ENCODE measurements around the gene INVS. TPM values are rescaled to one million over a fixed set of nuclear protein-coding genes. Genes with fewer than 3 reads are reported as not detected.
"Not testable (repeated sequence)": the region's sequence is repeated elsewhere in the genome, so short reads cannot be mapped to it uniquely, and the experiment has no call there.

INVS gene
- total RNA-seq, 4 donors from 2014 or later = 8.2 to 59.2 (median 26.0) TPM

DNA sequence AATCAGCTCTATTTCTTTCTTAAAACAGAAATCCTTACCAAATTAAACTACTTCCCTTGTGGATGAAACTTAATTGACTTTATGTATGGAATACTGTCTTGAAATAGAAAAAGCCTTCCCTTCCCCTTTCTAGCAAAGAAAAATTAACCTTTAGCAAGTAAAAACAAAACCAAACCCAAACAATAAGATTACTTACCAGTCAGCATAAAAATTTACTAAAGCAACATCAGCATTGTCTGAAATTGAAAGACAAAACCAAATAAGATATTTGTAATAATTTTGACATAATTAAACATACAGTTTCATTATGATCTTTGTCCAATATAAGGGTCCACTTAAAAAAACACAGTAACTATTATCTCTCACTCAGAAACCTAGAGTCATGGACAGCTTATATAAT is 41.4 kb upstream of the INVS start:
- H3K4me3 ChIP-seq = no peak overlapping the region
- no peaks in the 10 kb centered on the region for H3K36me3 ChIP-seq
- intact Hi-C loops (cut with DNase I; ENCODE audit: low total_unique reads) = no loop called here
- no peaks in the 10 kb centered on the region for H3K4me1 ChIP-seq
- H3K9me3 ChIP-seq = no peaks in the 10 kb centered on the region
- H3K27ac ChIP-seq = no peak overlapping the region
- DNase-seq = no peak
- H3K27me3 ChIP-seq = no peaks in the 10 kb centered on the region
- TF ChIP-seq POLR2A (IDR thresholded peaks at IDR 0.05) (no peak), CTCF (IDR thresholded peaks at IDR 0.05) (no peak)

GRCh38 chr9:100058699-100059579 is 40.1 kb upstream of the INVS start:
- H3K27me3 ChIP-seq = no peaks in the 10 kb centered on the region
- no peak for DNase-seq
- intact Hi-C loops (cut with DNase I; ENCODE audit: low total_unique reads) = no loop called here
- H3K4me3 ChIP-seq = no peak overlapping the region
- no peaks in the 10 kb centered on the region for H3K4me1 ChIP-seq
- no peaks in the 10 kb centered on the region for H3K36me3 ChIP-seq
- H3K9me3 ChIP-seq = no peaks in the 10 kb centered on the region
- H3K27ac ChIP-seq = no peak overlapping the region
- TF ChIP-seq POLR2A (IDR thresholded peaks at IDR 0.05) (no peak), CTCF (IDR thresholded peaks at IDR 0.05) (no peak)

GRCh38 chr9:100062683-100063082 is 36.4 kb upstream of the INVS start:
- H3K4me3 ChIP-seq; intact Hi-C loops (cut with DNase I; ENCODE audit: low total_unique reads); DNase-seq; H3K4me1 ChIP-seq; H3K27me3 ChIP-seq; H3K36me3 ChIP-seq; H3K9me3 ChIP-seq; H3K27ac ChIP-seq: not testable (repeated sequence)

GRCh38 chr9:100063185-100063584 is 35.9 kb upstream of the INVS start:
- Histone ChIP-seq H3K27ac (no peak overlapping the region), H3K4me1 (no peaks in the 10 kb centered on the region), H3K27me3 (no peaks in the 10 kb centered on the region), H3K36me3 (no peaks in the 10 kb centered on the region), H3K9me3 (no peaks in the 10 kb centered on the region), H3K4me3 (no peak overlapping the region)
- no peak for TF ChIP-seq CTCF (IDR thresholded peaks at IDR 0.05)
- TF ChIP-seq POLR2A (IDR thresholded peaks at IDR 0.05) = no peak
- DNase-seq = no peak
- intact Hi-C loops (cut with DNase I; ENCODE audit: low total_unique reads) = no loop called here

- Histone ChIP-seq H3K27ac (no peak overlapping the region), H3K9me3 (no peaks in the 10 kb centered on the region), H3K4me3 (no peak overlapping the region), H3K4me1 (no peaks in the 10 kb centered on the region), H3K36me3 (no peaks in the 10 kb centered on the region), H3K27me3 (no peaks in the 10 kb centered on the region)
- no peak for DNase-seq
- TF ChIP-seq CTCF (IDR thresholded peaks at IDR 0.05) (no peak), POLR2A (IDR thresholded peaks at IDR 0.05) (no peak)
- intact Hi-C loops (cut with DNase I; ENCODE audit: low total_unique reads) = no loop called here
These were observed 34.0 kb upstream of the INVS start for GRCh38 chr9:100064872-100065581.

Data from uterus (tissue), 4 donors.